Neural progenitor cell (in vitro differentiated cells): ENCODE results near the gene THEMIS2. TPM values are rescaled to one million over a fixed set of nuclear protein-coding genes. Genes with fewer than 3 reads are reported as not detected.

Experiments used
- DNase-seq: peaks from one replicate; pipeline ENCODE4 v3.0.0-alpha.2; 2016; ENCODE audit warnings: low spot score
- H2AFZ ChIP-seq: fragments of 200-600 bp; sonication (generic); replicated peaks from 2 replicates; pipeline ENCODE4 v1.6.1; 2016; ENCODE audit warnings: antibody characterized with exemption
- H3F3A ChIP-seq: fragments of 200-600 bp; sonication (generic); 2 replicates; pipeline ENCODE4 v1.6.1; 2016; ENCODE audit warnings: antibody characterized with exemption, low read depth
- H3K27ac ChIP-seq: fragments of 200-600 bp; sonication (generic); 2 replicates; pipeline ENCODE4 v1.5.1; 2016; ENCODE audit warnings: mild to moderate bottlenecking
- H3K27me3 ChIP-seq: fragments of 200-600 bp; sonication (generic); 2 replicates; pipeline ENCODE4 v1.6.1; 2016; ENCODE audit warnings: mild to moderate bottlenecking, moderate library complexity
- H3K36me3 ChIP-seq: fragments of 200-600 bp; sonication (generic); 2 replicates; pipeline ENCODE4 v1.5.1; 2016
- H3K4me1 ChIP-seq: fragments of 200-600 bp; sonication (generic); 2 replicates; pipeline ENCODE4 v1.6.1; 2016; ENCODE audit warnings: mixed run types
- H3K4me2 ChIP-seq: fragments of 200-600 bp; sonication (generic); 2 replicates; pipeline ENCODE4 v1.6.1; 2016
- H3K4me3 ChIP-seq: fragments of 200-600 bp; sonication (generic); 2 replicates; pipeline ENCODE4 v1.5.1; 2016
- H3K79me2 ChIP-seq: fragments of 200-600 bp; sonication (generic); 2 replicates; pipeline ENCODE4 v1.6.1; 2016; ENCODE audit warnings: low read depth
- H3K9ac ChIP-seq: fragments of 200-600 bp; sonication (generic); 2 replicates; pipeline ENCODE4 v1.6.1; 2016
- H3K9me3 ChIP-seq: fragments of 200-600 bp; sonication (generic); 2 replicates; pipeline ENCODE4 v1.5.1; 2016; ENCODE audit warnings: low read depth
- H4K20me1 ChIP-seq: fragments of 200-600 bp; sonication (generic); 2 replicates; pipeline ENCODE4 v1.6.1; 2016; ENCODE audit warnings: low read depth
- H3K27ac Mint-ChIP-seq: 3 replicates; pipeline ENCODE4 v1.8.0; 2021; ENCODE audit warnings: mixed read lengths
- H3K27me3 Mint-ChIP-seq: 2 replicates; pipeline ENCODE4 v1.8.0; 2022; ENCODE audit warnings: low read depth, mild to moderate bottlenecking, inconsistent platforms, moderate library complexity, mixed read lengths; ENCODE audit not compliant: insufficient read depth
- H3K36me3 Mint-ChIP-seq: 3 replicates; pipeline ENCODE4 v1.8.0; 2021; ENCODE audit warnings: mixed read lengths
- H3K4me1 Mint-ChIP-seq: 3 replicates; pipeline ENCODE4 v1.8.0; 2021; ENCODE audit warnings: mixed read lengths
- H3K4me3 Mint-ChIP-seq: 3 replicates; pipeline ENCODE4 v1.8.0; 2021; ENCODE audit warnings: mild to moderate bottlenecking, moderate library complexity, mixed read lengths
- H3K9me3 Mint-ChIP-seq: 3 replicates; pipeline ENCODE4 v1.8.0; 2020; ENCODE audit warnings: mixed read lengths
- EZH2 ChIP-seq: fragments of 200-600 bp; sonication (generic); IDR thresholded peaks from 2 replicates; pipeline ENCODE4 v1.6.1; 2017; ENCODE audit warnings: antibody characterized with exemption, mild to moderate bottlenecking, moderate library complexity
- EZH2phosphoT487 ChIP-seq: fragments of 200-600 bp; sonication (generic); IDR thresholded peaks from 2 replicates; pipeline ENCODE4 v1.6.1; 2017; ENCODE audit warnings: antibody characterized with exemption
- total RNA-seq: library from RNA; depleted of rRNA; stranded (reverse); fragments of >200 nt; gene quantifications from 2 replicates; pipeline ENCODE4 v1.2.3, GENCODE V29; 2015; ENCODE audit warnings: low replicate concordance
- TF ChIP-seq, protein P1 (sequence below): fragments of 200-600 bp; sonication (generic); IDR thresholded peaks from 2 replicates; pipeline ENCODE4 v1.5.1; 2017; ENCODE audit warnings: antibody characterized with exemption, mild to moderate bottlenecking

Gene THEMIS2
- total RNA-seq, 1 donor from 2014 or later = 1.7 TPM

DNA sequence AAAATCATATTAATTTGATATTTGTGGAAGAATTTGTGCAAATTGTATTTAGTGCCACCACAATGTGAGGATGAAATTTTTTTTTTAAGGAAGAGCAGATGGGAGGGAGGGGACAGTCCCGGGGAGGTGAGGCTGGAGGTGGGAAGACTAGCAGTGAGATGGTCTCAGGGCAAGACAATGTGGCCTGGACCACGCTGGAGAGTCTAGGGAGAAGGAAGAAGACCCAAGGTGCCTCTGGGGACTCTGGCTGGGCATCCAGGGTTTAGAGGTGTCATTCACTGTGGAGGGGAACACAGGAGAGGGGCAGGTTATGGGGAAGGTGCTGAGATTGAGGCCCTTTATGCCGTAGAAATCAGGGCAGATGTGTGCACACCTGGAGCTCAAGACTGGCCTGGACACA is 10.3 kb upstream of the THEMIS2 start:
- Histone ChIP-seq H3K9ac (no peak overlapping the region), H3K4me3 (no peak overlapping the region), H3K79me2 (no peaks in the 10 kb centered on the region), H3K4me2 (no peak overlapping the region), H4K20me1 (no peaks in the 10 kb centered on the region), H3K27me3 (no peaks in the 10 kb centered on the region), H3K36me3 (no peaks in the 10 kb centered on the region), H3F3A (no peaks in the 10 kb centered on the region), H3K4me1 (no peaks in the 10 kb centered on the region), H3K9me3 (no peaks in the 10 kb centered on the region), H2AFZ (no peak overlapping the region), H3K27ac (no peak overlapping the region)
- no peak for DNase-seq
- H3K36me3 Mint-ChIP-seq = no peaks in the 10 kb centered on the region
- H3K9me3 Mint-ChIP-seq = no peaks in the 10 kb centered on the region
- H3K4me1 Mint-ChIP-seq = peaks cover 22% of the 10 kb centered on the region
- peaks cover 8% of the 10 kb centered on the region for H3K27me3 Mint-ChIP-seq
- peak overlapping the region; percentile 18 for H3K27ac Mint-ChIP-seq
- TF ChIP-seq, protein P1, sequence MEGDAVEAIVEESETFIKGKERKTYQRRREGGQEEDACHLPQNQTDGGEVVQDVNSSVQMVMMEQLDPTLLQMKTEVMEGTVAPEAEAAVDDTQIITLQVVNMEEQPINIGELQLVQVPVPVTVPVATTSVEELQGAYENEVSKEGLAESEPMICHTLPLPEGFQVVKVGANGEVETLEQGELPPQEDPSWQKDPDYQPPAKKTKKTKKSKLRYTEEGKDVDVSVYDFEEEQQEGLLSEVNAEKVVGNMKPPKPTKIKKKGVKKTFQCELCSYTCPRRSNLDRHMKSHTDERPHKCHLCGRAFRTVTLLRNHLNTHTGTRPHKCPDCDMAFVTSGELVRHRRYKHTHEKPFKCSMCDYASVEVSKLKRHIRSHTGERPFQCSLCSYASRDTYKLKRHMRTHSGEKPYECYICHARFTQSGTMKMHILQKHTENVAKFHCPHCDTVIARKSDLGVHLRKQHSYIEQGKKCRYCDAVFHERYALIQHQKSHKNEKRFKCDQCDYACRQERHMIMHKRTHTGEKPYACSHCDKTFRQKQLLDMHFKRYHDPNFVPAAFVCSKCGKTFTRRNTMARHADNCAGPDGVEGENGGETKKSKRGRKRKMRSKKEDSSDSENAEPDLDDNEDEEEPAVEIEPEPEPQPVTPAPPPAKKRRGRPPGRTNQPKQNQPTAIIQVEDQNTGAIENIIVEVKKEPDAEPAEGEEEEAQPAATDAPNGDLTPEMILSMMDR = no peak
- TF ChIP-seq EZH2 (no peak), EZH2phosphoT487 (no peak)
- H3K4me3 Mint-ChIP-seq = no peak overlapping the region

DNA sequence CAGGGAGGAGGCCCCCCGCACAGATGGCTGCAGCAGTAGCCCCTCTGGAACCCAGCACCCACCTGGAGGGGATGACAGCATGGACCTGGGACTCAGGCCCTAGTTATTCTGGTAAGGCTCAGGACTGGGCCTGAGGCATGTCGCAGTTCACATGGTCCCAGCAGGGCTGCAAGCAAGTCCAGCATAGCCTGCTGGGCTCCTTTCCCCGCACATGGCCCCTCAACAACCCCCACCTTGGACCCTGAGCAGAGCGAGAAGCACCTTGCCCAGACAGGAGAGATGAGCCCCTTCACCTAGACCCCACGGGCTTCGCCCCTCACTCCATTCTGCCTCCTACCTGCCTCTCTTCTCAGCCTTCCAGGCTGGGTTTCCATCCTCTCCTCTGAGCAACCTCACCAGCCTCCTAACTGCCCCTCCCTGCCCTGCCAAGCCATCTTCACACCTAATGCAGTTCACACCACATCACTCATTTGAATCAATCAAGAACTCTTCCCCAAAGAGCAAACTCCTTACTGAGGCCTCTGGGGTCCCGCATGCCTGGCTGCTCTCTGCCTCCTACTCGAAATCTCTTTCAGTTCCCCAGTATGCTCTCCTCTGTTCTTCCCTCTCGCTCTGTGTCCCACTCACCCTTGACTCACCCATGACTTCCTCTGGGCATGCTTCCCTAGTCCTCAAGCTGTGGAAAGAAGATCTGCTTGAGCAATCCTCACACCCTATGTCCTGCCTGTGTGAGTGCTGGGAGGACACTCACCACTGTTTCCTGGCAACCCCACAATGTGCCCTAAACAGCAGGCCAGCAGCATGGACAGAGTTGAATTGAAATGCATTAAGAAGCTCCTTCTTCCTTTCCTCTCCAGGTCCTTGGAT is 9.4 kb upstream of the THEMIS2 start:
- Histone ChIP-seq H3K36me3 (no peaks in the 10 kb centered on the region), H3K4me3 (no peak overlapping the region), H3F3A (no peaks in the 10 kb centered on the region), H3K4me1 (no peaks in the 10 kb centered on the region), H3K79me2 (no peaks in the 10 kb centered on the region), H3K27ac (no peak overlapping the region), H3K27me3 (no peaks in the 10 kb centered on the region), H3K9ac (no peak overlapping the region), H4K20me1 (no peaks in the 10 kb centered on the region), H2AFZ (peak overlapping the region; percentile 32), H3K4me2 (no peak overlapping the region), H3K9me3 (no peaks in the 10 kb centered on the region)
- no peak overlapping the region for H3K4me3 Mint-ChIP-seq
- peaks cover 10% of the 10 kb centered on the region for H3K27me3 Mint-ChIP-seq
- TF ChIP-seq EZH2 (no peak), EZH2phosphoT487 (no peak)
- peak overlapping the region; percentile 84 for H3K27ac Mint-ChIP-seq
- no peaks in the 10 kb centered on the region for H3K36me3 Mint-ChIP-seq
- peaks cover 23% of the 10 kb centered on the region for H3K4me1 Mint-ChIP-seq
- DNase-seq = no peak
- H3K9me3 Mint-ChIP-seq = no peaks in the 10 kb centered on the region

DNA sequence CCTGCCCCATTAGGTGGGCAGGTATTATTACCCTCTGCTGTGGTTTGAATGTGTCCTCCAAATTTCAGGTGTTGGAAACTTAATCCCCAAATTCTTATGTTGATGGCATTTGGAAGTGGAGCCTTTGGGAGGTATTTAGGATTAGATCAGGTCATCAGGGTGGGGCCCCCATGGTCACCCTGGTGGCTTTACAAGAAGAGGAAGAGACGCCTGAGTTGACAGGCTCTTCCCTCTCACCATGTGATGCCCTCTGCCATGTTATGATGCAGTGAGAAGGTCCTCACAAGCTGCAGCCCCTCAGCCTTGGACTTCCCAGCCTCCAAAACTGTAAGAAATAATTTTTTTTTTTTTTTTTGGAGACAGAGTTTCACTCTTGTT is 8.8 kb upstream of the THEMIS2 start:
- H4K20me1 ChIP-seq = no peaks in the 10 kb centered on the region
- no peak overlapping the region for H3K4me2 ChIP-seq
- no peak overlapping the region for H3K9ac ChIP-seq

More for the DNA sequence above, 8.8 kb upstream of the THEMIS2 start:
- Histone ChIP-seq H3K27ac (no peak overlapping the region), H3K36me3 (no peaks in the 10 kb centered on the region), H3F3A (no peaks in the 10 kb centered on the region), H3K4me1 (no peaks in the 10 kb centered on the region), H2AFZ (peak overlapping the region; percentile 32), H3K27me3 (no peaks in the 10 kb centered on the region), H3K79me2 (no peaks in the 10 kb centered on the region), H3K4me3 (no peak overlapping the region), H3K9me3 (no peaks in the 10 kb centered on the region)
- Mint-ChIP-seq H3K36me3 (no peaks in the 10 kb centered on the region), H3K4me3 (no peak overlapping the region), H3K27ac (peak overlapping the region; percentile 84), H3K4me1 (peaks cover 20% of the 10 kb centered on the region), H3K27me3 (peaks cover 10% of the 10 kb centered on the region), H3K9me3 (no peaks in the 10 kb centered on the region)
- TF ChIP-seq EZH2 (no peak), EZH2phosphoT487 (no peak)
- TF ChIP-seq, protein P1 = no peak
- DNase-seq = no peak
